Breast epithelium (tissue), 4 donors: ENCODE results near the gene NECTIN2. TPM values are rescaled to one million over a fixed set of nuclear protein-coding genes. Genes with fewer than 3 reads are reported as not detected.
A peak's percentile ranks its signal among the peaks of the same experiment; 100 is the strongest.
"Not testable (repeated sequence)": the region's sequence is repeated elsewhere in the genome, so short reads cannot be mapped to it uniquely, and the experiment has no call there.

ENCODE experiments used
- DNase-seq, 2 donors: peaks; one replicate each; pipeline ENCODE4 v3.0.0-alpha.2; 2019; ENCODE audit warnings: low spot score in 2 of 2
- H3K27ac ChIP-seq, 2 donors: fragments of 200-600 bp; sonication (generic) in 1 of 2; one replicate each; pipeline ENCODE4 v1.5.1; 2016 to 2019; ENCODE audit warnings: mild to moderate bottlenecking in 1 of 2
- H3K27me3 ChIP-seq, 2 donors: fragments of 200-600 bp; sonication (generic) in 1 of 2; one replicate each; pipeline versions ENCODE4 v1.5.1 to v1.6.0; 2017 to 2019; ENCODE audit warnings: control low read depth in 1 of 2, mild to moderate bottlenecking in 1 of 2
- H3K36me3 ChIP-seq: fragments of 200-600 bp; one replicate; pipeline ENCODE4 v1.5.1; 2019
- H3K4me1 ChIP-seq, 2 donors: fragments of 200-600 bp; sonication (generic); one replicate each; pipeline ENCODE4 v1.5.1; 2016 to 2019; ENCODE audit warnings: control low read depth in 1 of 2
- H3K4me3 ChIP-seq, 3 donors: fragments of 200-600 bp; sonication (generic); 1 replicate in 2 of 3; 2 replicates in 1 of 3; pipeline ENCODE4 v1.5.1; 2016 to 2019; ENCODE audit warnings: mild to moderate bottlenecking in 3 of 3, moderate library complexity in 2 of 3
- H3K9me3 ChIP-seq, 2 donors: fragments of 200-600 bp; sonication (generic) in 1 of 2; one replicate each; pipeline ENCODE4 v1.5.1; 2016 to 2019; ENCODE audit warnings: control low read depth in 1 of 2
- CTCF ChIP-seq, 3 donors: fragments of 450-650 bp; IDR thresholded peaks; one replicate each; pipeline ENCODE4 v1.5.1; 2016 to 2017; ENCODE audit warnings: antibody characterized with exemption in 3 of 3, mild to moderate bottlenecking in 3 of 3, moderate library complexity in 3 of 3
- POLR2A ChIP-seq: fragments of 450-650 bp; IDR thresholded peaks from one replicate; pipeline ENCODE4 v1.6.1; 2016; ENCODE audit warnings: antibody characterized with exemption, mild to moderate bottlenecking, moderate library complexity
- POLR2AphosphoS5 ChIP-seq, 3 donors: sonication (generic); formaldehyde crosslinking; IDR thresholded peaks; one replicate each; pipeline ENCODE4 v1.6.1; 2017; ENCODE audit warnings: antibody characterized with exemption in 3 of 3
- intact Hi-C: fragments of 100-400 bp; cut with DNase I; formaldehyde crosslinking; loops from one replicate; pipeline ENCODE4 v1.15.1; 2023; ENCODE audit warnings: low total_unique reads
- total RNA-seq, 3 donors: library from RNA; depleted of rRNA; stranded (reverse); fragments of >200 nt; gene quantifications; one replicate each; pipeline ENCODE4 v1.1.0, GENCODE V29; 2016

Gene NECTIN2
- total RNA-seq, 3 donors from 2014 or later: 28.0 to 114 (median 86.6) TPM

- Histone ChIP-seq H3K27ac (peak overlapping the region; percentile 55 to 87), H3K36me3 (no peaks in the 10 kb centered on the region), H3K4me1 (no peaks in the 10 kb centered on the region), H3K27me3 (no peaks in the 10 kb centered on the region), H3K9me3 (no peaks in the 10 kb centered on the region), H3K4me3 (no peak overlapping the region)
- TF ChIP-seq POLR2A (no peak), POLR2AphosphoS5 (IDR thresholded peaks at IDR 0.05) (peak in 2 of 3 donors; percentile 64 to 93)
- intact Hi-C loops: no loop called here
- DNase-seq: peak in 1 of 2 donors; percentile 75
Measured at GRCh38 chr19:44925114-44925891, 79.2 kb downstream of the NECTIN2 start.

- Histone ChIP-seq H3K27ac (peak overlapping the region in 1 of 2 donors; percentile 87), H3K4me3 (peak overlapping the region in 1 of 3 donors; percentile 58)
- H3K4me1 ChIP-seq, intact Hi-C loops, H3K9me3 ChIP-seq, DNase-seq, H3K36me3 ChIP-seq, H3K27me3 ChIP-seq: not testable (repeated sequence)
Measured at GRCh38 chr19:44926245-44927077, 80.4 kb downstream of the NECTIN2 start.

GRCh38 chr19:44927746-44928145 is 81.6 kb downstream of the NECTIN2 start:
- no peak for TF ChIP-seq CTCF (IDR thresholded peaks at IDR 0.05)
- TF ChIP-seq POLR2AphosphoS5 (IDR thresholded peaks at IDR 0.05): no peak
- TF ChIP-seq POLR2A: no peak
- no peaks in the 10 kb centered on the region for H3K36me3 ChIP-seq
- intact Hi-C loops: no loop called here
- no peaks in the 10 kb centered on the region for H3K4me1 ChIP-seq
- no peaks in the 10 kb centered on the region for H3K9me3 ChIP-seq
- no peaks in the 10 kb centered on the region for H3K27me3 ChIP-seq
- no peak for DNase-seq
- peak overlapping the region in 1 of 2 donors; percentile 87 for H3K27ac ChIP-seq
- H3K4me3 ChIP-seq: no peak overlapping the region

- no peaks in the 10 kb centered on the region for H3K4me1 ChIP-seq
- TF ChIP-seq POLR2AphosphoS5 (IDR thresholded peaks at IDR 0.05) (no peak), POLR2A (no peak), CTCF (IDR thresholded peaks at IDR 0.05) (no peak)
- no peaks in the 10 kb centered on the region for H3K36me3 ChIP-seq
- no peak overlapping the region for H3K27ac ChIP-seq
- DNase-seq: no peak
- intact Hi-C loops: no loop called here
- H3K9me3 ChIP-seq: no peaks in the 10 kb centered on the region
- H3K4me3 ChIP-seq: no peak overlapping the region
- H3K27me3 ChIP-seq: no peaks in the 10 kb centered on the region
Measured at GRCh38 chr19:44930088-44930487, 84.0 kb downstream of the NECTIN2 start.

GRCh38 chr19:44931541-44931940 is 85.4 kb downstream of the NECTIN2 start:
- no peak for DNase-seq
- Histone ChIP-seq H3K36me3 (no peaks in the 10 kb centered on the region), H3K27me3 (no peaks in the 10 kb centered on the region), H3K27ac (no peak overlapping the region), H3K4me1 (no peaks in the 10 kb centered on the region), H3K4me3 (no peak overlapping the region), H3K9me3 (no peaks in the 10 kb centered on the region)
- no peak for TF ChIP-seq POLR2A
- TF ChIP-seq POLR2AphosphoS5 (IDR thresholded peaks at IDR 0.05): no peak
- TF ChIP-seq CTCF (IDR thresholded peaks at IDR 0.05): no peak
- intact Hi-C loops: no loop called here

Other genes with a start within 250 kb of the NECTIN2 start
- not detected for gene IGSF23, start 232.7 kb upstream of the NECTIN2 start, total RNA-seq
- gene PVR, start 202.4 kb upstream of the NECTIN2 start, total RNA-seq: 10 to 100 TPM in 2 of 3 donors, 1 to 10 TPM in 1; 8.5 to 30.2 (median 22.0) TPM
- 1 to 10 TPM in 2 of 3 donors, under 1 TPM in 1; 0.96 to 5.3 (median 4.9) TPM for gene CEACAM19, start 174.8 kb upstream of the NECTIN2 start, total RNA-seq
- not detected for gene CEACAM16, start 147.1 kb upstream of the NECTIN2 start, total RNA-seq
- 10 to 100 TPM in 2 of 3 donors, 1 to 10 TPM in 1; 4.3 to 37.6 (median 34.4) TPM for gene BCL3, start 97.6 kb upstream of the NECTIN2 start, total RNA-seq
- gene CBLC, start 68.4 kb upstream of the NECTIN2 start, total RNA-seq: 10 to 100 TPM in 2 of 3 donors, not detected in 1; 15.7 to 18.1 TPM
- gene BCAM, start 37.2 kb upstream of the NECTIN2 start, total RNA-seq: 100 to 1,000 TPM in 1 of 3 donors, 10 to 100 TPM in 2; 17.1 to 102 (median 75.4) TPM
- 10 to 100 TPM; 32.9 to 48.2 (median 39.7) TPM for gene TOMM40, start 45.0 kb downstream of the NECTIN2 start, total RNA-seq
- 1,000 to 10,000 TPM in 2 of 3 donors, 100 to 1,000 TPM in 1; 439 to 1,162 (median 1,092) TPM for gene APOE, start 59.5 kb downstream of the NECTIN2 start, total RNA-seq
- gene APOC1, start 68.3 kb downstream of the NECTIN2 start, total RNA-seq: 100 to 1,000 TPM in 1 of 3 donors, 10 to 100 TPM in 2; 59.0 to 285 (median 78.7) TPM
- not detected for gene APOC4, start 95.9 kb downstream of the NECTIN2 start, total RNA-seq
- 10 to 100 TPM in 1 of 3 donors, under 1 TPM in 1, not detected in 1; 0.48 to 10.7 TPM for gene APOC2, start 99.8 kb downstream of the NECTIN2 start, total RNA-seq
- 10 to 100 TPM; 42.0 to 70.5 (median 60.2) TPM for gene CLPTM1, start 109.1 kb downstream of the NECTIN2 start, total RNA-seq
- 10 to 100 TPM in 1 of 3 donors, 1 to 10 TPM in 2; 5.8 to 12.5 (median 8.2) TPM for gene RELB, start 155.2 kb downstream of the NECTIN2 start, total RNA-seq
- 10 to 100 TPM; 49.9 to 80.3 (median 57.0) TPM for gene CLASRP, start 192.7 kb downstream of the NECTIN2 start, total RNA-seq
- gene ZNF296, start 230.2 kb downstream of the NECTIN2 start, total RNA-seq: 1 to 10 TPM in 2 of 3 donors, under 1 TPM in 1; 0.98 to 1.9 (median 1.3) TPM
- 10 to 100 TPM; 21.3 to 35.1 (median 22.1) TPM for gene GEMIN7, start 233.0 kb downstream of the NECTIN2 start, total RNA-seq
- 10 to 100 TPM; 18.6 to 50.8 (median 33.8) TPM for gene PPP1R37, start 246.9 kb downstream of the NECTIN2 start, total RNA-seq